ENCODE data around the gene PGS1.

PGS1 gene

GRCh38 chr17:78428025-78428575 lies 49.7 kb downstream of the PGS1 start:
- DNase-seq = no peak

GRCh38 chr17:78428836-78429617 lies 50.6 kb downstream of the PGS1 start:
- DNase-seq = no peak

- DNase-seq = no peak
These were observed 51.2 kb downstream of the PGS1 start for GRCh38 chr17:78429618-78429995.

GRCh38 chr17:78430892-78431691 lies 52.6 kb downstream of the PGS1 start:
- DNase-seq = no peak

GRCh38 chr17:78431692-78431958 lies 53.2 kb downstream of the PGS1 start:
- no peak for DNase-seq

GRCh38 chr17:78432226-78433012 lies 54.0 kb downstream of the PGS1 start:
- DNase-seq = no peak

GRCh38 chr17:78433013-78433727 lies 54.7 kb downstream of the PGS1 start:
- DNase-seq = no peak

- DNase-seq = no peak
These were observed 55.4 kb downstream of the PGS1 start for GRCh38 chr17:78433780-78434335.

- DNase-seq = no peak
These were observed 56.2 kb downstream of the PGS1 start for GRCh38 chr17:78434455-78435329.

GRCh38 chr17:78435330-78436005 lies 57.0 kb downstream of the PGS1 start:
- DNase-seq = no peak

- no peak for DNase-seq
These were observed 59.2 kb downstream of the PGS1 start for GRCh38 chr17:78437508-78438169.

- DNase-seq = no peak
These were observed 59.8 kb downstream of the PGS1 start for GRCh38 chr17:78438271-78438691.

GRCh38 chr17:78438694-78439325 lies 60.4 kb downstream of the PGS1 start:
- no peak for DNase-seq

GRCh38 chr17:78441271-78441971 lies 63.0 kb downstream of the PGS1 start:
- no peak for DNase-seq

GRCh38 chr17:78442648-78443218 lies 64.3 kb downstream of the PGS1 start:
- no peak for DNase-seq

GRCh38 chr17:78444392-78444791 lies 65.9 kb downstream of the PGS1 start:
- DNase-seq = no peak

- no peak for DNase-seq
These were observed 68.4 kb downstream of the PGS1 start for GRCh38 chr17:78446833-78447232.

- DNase-seq = no peak
These were observed 70.0 kb downstream of the PGS1 start for GRCh38 chr17:78448356-78448993.

All from stimulated activated naive CD4-positive, alpha-beta T cell treated with Interleukin-2 at 50 U/mL for 16 hours (primary cell).